H1 (cell line): ENCODE results near the gene FABP6. TPM values are rescaled to one million over a fixed set of nuclear protein-coding genes. Genes with fewer than 3 reads are reported as not detected.

ENCODE experiments used
- CTCF ChIA-PET: fragments of 300-600 bp; sonication (Branson Sonifier 250); formaldehyde crosslinking; loops from one replicate; lab custom pipeline; 2021; ENCODE audit not compliant: partially characterized antibody; lab: Charles Lee
- POLR2A ChIA-PET: fragments of 300-600 bp; sonication (Branson Sonifier 250); formaldehyde crosslinking; loops from one replicate; lab custom pipeline; 2021; ENCODE audit warnings: inconsistent platforms; ENCODE audit not compliant: partially characterized antibody; lab: Charles Lee
- DNase-seq, 2 experiments: peaks; one replicate each; pipeline versions ENCODE4 v3.0.0 to v3.0.0-alpha.2; 2010 to 2022; ENCODE audit warnings: low spot score in 2 of 2, low read depth in 1 of 2, mixed read lengths in 1 of 2
- FAIRE-seq: peaks from 2 replicates; lab custom pipeline; 2011; peaks lifted over from hg19 to GRCh38; lab: Jason Lieb, UNC
- H2AFZ ChIP-seq: 2 replicates; pipeline ENCODE4 v1.8.1; 2012; ENCODE audit warnings: low read length, inconsistent platforms
- H2AK5ac ChIP-seq: 2 replicates; pipeline ENCODE4 v1.6.1; 2013; ENCODE audit warnings: low read depth, low read length
- H2BK120ac ChIP-seq: replicated peaks from 2 replicates; pipeline ENCODE3; 2013; ENCODE audit warnings: low read depth, low read length, inconsistent platforms
- H2BK12ac ChIP-seq: 2 replicates; pipeline ENCODE4 v1.6.1; 2013; ENCODE audit warnings: low read depth, low read length
- H2BK15ac ChIP-seq: 2 replicates; pipeline ENCODE4 v1.6.1; 2013; ENCODE audit warnings: low read length
- H2BK20ac ChIP-seq: 2 replicates; pipeline ENCODE4 v1.6.1; 2013; ENCODE audit warnings: low read length
- H2BK5ac ChIP-seq: 2 replicates; pipeline ENCODE4 v1.6.1; 2013; ENCODE audit warnings: low read depth, low read length
- H3K14ac ChIP-seq: 2 replicates; pipeline ENCODE4 v1.6.1; 2013; ENCODE audit warnings: inconsistent platforms; ENCODE audit not compliant: insufficient read length
- H3K18ac ChIP-seq: 2 replicates; pipeline ENCODE4 v1.6.1; 2013; ENCODE audit warnings: low read length; ENCODE audit errors: extremely low read depth
- H3K23ac ChIP-seq: 2 replicates; pipeline ENCODE4 v1.6.1; 2013; ENCODE audit warnings: inconsistent platforms; ENCODE audit not compliant: insufficient read length
- H3K23me2 ChIP-seq: 2 replicates; pipeline ENCODE4 v1.6.1; 2013; ENCODE audit warnings: low read depth, low read length
- H3K27ac ChIP-seq: 2 replicates; pipeline ENCODE4 v1.6.1; 2011; ENCODE audit warnings: low read depth, low read length, inconsistent platforms
- H3K27me3 ChIP-seq, 4 experiments: replicated peaks in 1 of 4; 1 replicate in 1 of 4; 2 replicates in 3 of 4; pipeline versions ENCODE4 v1.6.1 to v1.8.1; 2011 to 2013; ENCODE audit warnings: low read length in 3 of 4, mild to moderate bottlenecking in 3 of 4, inconsistent platforms in 2 of 4, mixed read lengths in 2 of 4, moderate library complexity in 1 of 4; ENCODE audit not compliant: control insufficient read depth in 3 of 4, insufficient read depth in 3 of 4; ENCODE audit errors: extremely low read depth in 1 of 4
- H3K36me3 ChIP-seq, 4 experiments: 2 replicates each; pipeline versions ENCODE4 v1.6.1 to v1.8.1; 2011 to 2013; ENCODE audit warnings: mild to moderate bottlenecking in 4 of 4, low read length in 3 of 4, moderate library complexity in 2 of 4, control low read depth in 1 of 4, inconsistent platforms in 1 of 4; ENCODE audit not compliant: insufficient read depth in 4 of 4, control insufficient read depth in 2 of 4
- H3K4ac ChIP-seq: replicated peaks from 2 replicates; pipeline ENCODE3; 2013; ENCODE audit warnings: low read length, low read depth, mixed read lengths, inconsistent platforms; ENCODE audit not compliant: insufficient read length
- H3K4me1 ChIP-seq, 4 experiments: replicated peaks in 1 of 4; 1 replicate in 1 of 4; 2 replicates in 3 of 4; pipeline versions ENCODE4 v1.6.1 to v1.8.1; 2011 to 2013; ENCODE audit warnings: low read length in 3 of 4, inconsistent platforms in 2 of 4, mixed read lengths in 1 of 4; ENCODE audit not compliant: insufficient read depth in 4 of 4, control insufficient read depth in 3 of 4
- H3K4me2 ChIP-seq, 2 experiments: 2 replicates each; pipeline versions ENCODE4 v1.6.1 to v1.8.1; 2011 to 2013; ENCODE audit warnings: low read depth in 2 of 2, low read length in 2 of 2, control low read depth in 1 of 2, inconsistent platforms in 1 of 2, mild to moderate bottlenecking in 1 of 2; ENCODE audit not compliant: insufficient read depth in 1 of 2
- H3K4me3 ChIP-seq, 4 experiments: fragments of 200-600, 300-600 bp in 1 of 4; sonication (generic), shearing (Covaris generic), sonication (Bioruptor Twin) in 1 of 4; 2 replicates each; pipeline versions ENCODE4 v1.5.1 to v1.8.1; 2011 to 2016; ENCODE audit warnings: low read length in 4 of 4, low read depth in 3 of 4, control low read depth in 2 of 4, inconsistent platforms in 2 of 4, mild to moderate bottlenecking in 2 of 4, mixed read lengths in 1 of 4, moderate library complexity in 1 of 4; ENCODE audit not compliant: insufficient read depth in 2 of 4; ENCODE audit errors: extremely low read depth in 1 of 4
- H3K56ac ChIP-seq: replicated peaks from 2 replicates; pipeline ENCODE3; 2013; ENCODE audit warnings: low read depth, mild to moderate bottlenecking, mixed read lengths, low read length, inconsistent platforms; ENCODE audit not compliant: insufficient read length
- H3K79me1 ChIP-seq: 2 replicates; pipeline ENCODE4 v1.6.1; 2013; ENCODE audit warnings: low read depth, low read length, control low read depth
- H3K79me2 ChIP-seq, 2 experiments: 2 replicates each; pipeline versions ENCODE4 v1.6.1 to v1.8.1; 2012 to 2013; ENCODE audit warnings: low read length in 2 of 2, mild to moderate bottlenecking in 2 of 2, inconsistent platforms in 1 of 2; ENCODE audit not compliant: insufficient read depth in 2 of 2, control insufficient read depth in 1 of 2
- H3K9ac ChIP-seq, 4 experiments: replicated peaks in 1 of 4; 1 replicate in 1 of 4; 2 replicates in 3 of 4; pipeline versions ENCODE4 v1.6.1 to v1.8.1; 2011 to 2013; ENCODE audit warnings: low read depth in 3 of 4, low read length in 3 of 4, control low read depth in 2 of 4, mild to moderate bottlenecking in 2 of 4, moderate library complexity in 2 of 4, inconsistent platforms in 1 of 4; ENCODE audit errors: extremely low read depth in 1 of 4
- H3K9me3 ChIP-seq, 2 experiments: 2 replicates each; pipeline versions ENCODE4 v1.6.1 to v1.8.1; 2012 to 2013; ENCODE audit warnings: mild to moderate bottlenecking in 2 of 2, moderate library complexity in 2 of 2, control low read depth in 1 of 2, inconsistent platforms in 1 of 2, low read depth in 1 of 2, low read length in 1 of 2, mixed read lengths in 1 of 2; ENCODE audit not compliant: insufficient read depth in 2 of 2
- H4K20me1 ChIP-seq, 2 experiments: replicated peaks in 1 of 2; 2 replicates each; pipeline versions ENCODE3 to v1.8.1; 2011 to 2013; ENCODE audit warnings: inconsistent platforms in 2 of 2, low read length in 2 of 2, mild to moderate bottlenecking in 1 of 2; ENCODE audit not compliant: insufficient read depth in 2 of 2, control insufficient read depth in 1 of 2
- H4K5ac ChIP-seq: 2 replicates; pipeline ENCODE4 v1.6.1; 2013; ENCODE audit warnings: low read length, low read depth, mixed read lengths, inconsistent platforms; ENCODE audit not compliant: insufficient read length
- H4K8ac ChIP-seq: 2 replicates; pipeline ENCODE4 v1.8.0; 2013; ENCODE audit warnings: mild to moderate bottlenecking, moderate library complexity, low read length, inconsistent platforms; ENCODE audit not compliant: insufficient read depth; ENCODE audit errors: extremely low read depth
- H4K91ac ChIP-seq: replicated peaks from 2 replicates; pipeline ENCODE3; 2013; ENCODE audit warnings: low read length, mixed read lengths, inconsistent platforms; ENCODE audit not compliant: insufficient read length
- BRCA1 ChIP-seq: IDR thresholded peaks from 2 replicates; pipeline ENCODE4 v1.6.1; 2012; ENCODE audit warnings: low read depth, low read length, improper control_type of control experiment
- EGR1 ChIP-seq: IDR thresholded peaks from 2 replicates; pipeline ENCODE4 v1.6.1; 2011; ENCODE audit warnings: low read depth, low read length, borderline replicate concordance
- FOSL1 ChIP-seq: IDR thresholded peaks from 2 replicates; pipeline ENCODE4 v1.6.1; 2011; ENCODE audit warnings: mild to moderate bottlenecking, low read depth, low read length, moderate library complexity; ENCODE audit not compliant: insufficient read depth
- KDM5A ChIP-seq: fragments of 200-600 bp; IDR thresholded peaks from 2 replicates; pipeline ENCODE4 v1.7.1; 2012; ENCODE audit warnings: mild to moderate bottlenecking, low read length, inconsistent platforms, mixed read lengths
- RBBP5 ChIP-seq: IDR thresholded peaks from 2 replicates; pipeline ENCODE4 v1.7.1; 2012; ENCODE audit warnings: low read depth, mild to moderate bottlenecking, inconsistent platforms, low read length, moderate library complexity, borderline replicate concordance
- RXRA ChIP-seq: IDR thresholded peaks from 2 replicates; pipeline ENCODE4 v1.6.1; 2011; ENCODE audit warnings: low read depth, mild to moderate bottlenecking, low read length, moderate library complexity; ENCODE audit not compliant: insufficient read depth
- SP4 ChIP-seq: IDR thresholded peaks from 2 replicates; pipeline ENCODE4 v1.6.1; 2012; ENCODE audit warnings: low read length, inconsistent platforms
- TAF7 ChIP-seq: optimal IDR thresholded peaks from 2 replicates; pipeline ENCODE3; 2011; ENCODE audit warnings: low read depth, mild to moderate bottlenecking, inconsistent platforms, low read length, moderate library complexity, borderline replicate concordance
- WGBS, 2 experiments: shearing (Covaris generic) in 1 of 2; methylation state at CpG; one replicate each; pipeline versions ENCODE4 v1.1.6 to v1.1.7; 2013 to 2015; ENCODE audit warnings: low lambda C conversion rate in 2 of 2, mixed read lengths in 2 of 2, inconsistent platforms in 1 of 2, low coverage in 1 of 2, missing lambda C conversion rate in 1 of 2; ENCODE audit not compliant: insufficient replicate concordance in 2 of 2, insufficient coverage in 1 of 2, insufficient read length in 1 of 2; ENCODE audit errors: extremely low coverage in 1 of 2, missing lambda C conversion rate in 1 of 2; 5-methylcytosine and 5-hydroxymethylcytosine counted together
- polyA plus RNA-seq, 7 experiments: library from polyadenylated mRNA; depleted of rRNA in 3 of 7; stranded (reverse) in 5 of 7; unstranded in 2 of 7; fragments of >200 nt in 5 of 7; fragments of 200-250 nt in 2 of 7; gene quantifications; 1 replicate in 5 of 7; 2 replicates in 1 of 7; 4 replicates in 1 of 7; pipeline versions ENCODE4 v1.2.1 to v1.2.3, GENCODE V29; 2011 to 2013; ENCODE audit warnings: missing spikeins in 2 of 7, mixed read lengths in 2 of 7
- total RNA-seq: library from RNA; stranded (reverse); fragmentation: NEBNext Ultra II Directional; extraction: Animal tissue kit (Norgen Biotek cat#: 25700); gene quantifications from 2 replicates; pipeline ENCODE4 v1.2.1, GENCODE V29; 2021

The FABP6 gene
- total and polyA plus RNA-seq, 2 of the 8 experiments (the other 6 are each of a cell fraction or from before 2014, with no cell fraction given), result 4.8 to 6.1 TPM

- Histone ChIP-seq H3K23ac (no peak overlapping the region), H3K27me3 (no peaks in the 10 kb centered on the region), H3K4me2 (no peak overlapping the region), H3K23me2 (no peaks in the 10 kb centered on the region), H4K5ac (no peak overlapping the region), H2BK15ac (no peak overlapping the region), H2AFZ (no peak overlapping the region), H3K79me2 (peaks cover 5 to 69% of the 10 kb centered on the region in 2 experiments; a peak in 3 of 4 replicates), H2BK12ac (no peak overlapping the region), H3K14ac (no peak overlapping the region), H2AK5ac (no peak overlapping the region), H3K36me3 (peaks cover 0 to 8% (median 3%) of the 10 kb centered on the region in 4 experiments; a peak in 6 of 8 replicates), H2BK120ac (no peak overlapping the region), H4K8ac (no peak overlapping the region), H4K91ac (no peak overlapping the region)
- no peak for FAIRE-seq
- 92% methylated on average over 2 of the region's 2 CpGs; no CpG with 5 or more reads in 1 of the 2 experiments for WGBS, 2 experiments
- TF ChIP-seq TAF7 (no peak), BRCA1 (no peak), RBBP5 (no peak), KDM5A (no peak), FOSL1 (no peak), RXRA (no peak), SP4 (no peak), EGR1 (no peak)
- TF ChIP-seq, all 59 proteins: peak for 0
- Histone ChIP-seq H3K4me3 (no peak overlapping the region), H2BK20ac (0 out of 2 replicates have a peak overlapping the region, but pooled peaks have one; percentile 51), H3K79me1 (peaks cover 13% of the 10 kb centered on the region; the same call in 1 of the 2 replicates), H3K9ac (no peak overlapping the region), H3K9me3 (no peaks in the 10 kb centered on the region), H2BK5ac (no peak overlapping the region), H3K4ac (no peak overlapping the region), H3K27ac (no peak overlapping the region), H3K56ac (no peak overlapping the region), H3K18ac (peak overlapping the region; percentile 33; the same call in 1 of the 2 replicates), H3K4me1 (peaks cover 11 to 38% (median 22%) of the 10 kb centered on the region in 4 experiments), H4K20me1 (peaks cover 0 to 1% of the 10 kb centered on the region in 2 experiments)
- POLR2A ChIA-PET, result interaction anchor here (4.3 kb wide), 1 partner anchor 26 kb away, joined by 25 read pairs; the partner anchor contains the start of gene CCNJL
- DNase-seq, result no peak
- CTCF ChIA-PET, result interaction anchor here (0.6 to 2.8 kb wide), 10 partner anchors 9 to 152 kb away, joined by 3 to 11 read pairs (median 6); no protein-coding TSS in a partner anchor
Observed at GRCh38 chr5:160285316-160285715, 56.0 kb downstream of the FABP6 start.
